Kidney glomerular epithelial cell (primary cell): ENCODE measurements around the gene SVEP1.
A peak's percentile ranks its signal among the peaks of the same experiment; 100 is the strongest.
"Not testable (repeated sequence)": the region's sequence is repeated elsewhere in the genome, so short reads cannot be mapped to it uniquely, and the experiment has no call there.

Experiments
- DNase-seq: peaks from one replicate; lab custom pipeline; 2025; lab: John Stamatoyannopoulos, UW

Gene SVEP1

DNA sequence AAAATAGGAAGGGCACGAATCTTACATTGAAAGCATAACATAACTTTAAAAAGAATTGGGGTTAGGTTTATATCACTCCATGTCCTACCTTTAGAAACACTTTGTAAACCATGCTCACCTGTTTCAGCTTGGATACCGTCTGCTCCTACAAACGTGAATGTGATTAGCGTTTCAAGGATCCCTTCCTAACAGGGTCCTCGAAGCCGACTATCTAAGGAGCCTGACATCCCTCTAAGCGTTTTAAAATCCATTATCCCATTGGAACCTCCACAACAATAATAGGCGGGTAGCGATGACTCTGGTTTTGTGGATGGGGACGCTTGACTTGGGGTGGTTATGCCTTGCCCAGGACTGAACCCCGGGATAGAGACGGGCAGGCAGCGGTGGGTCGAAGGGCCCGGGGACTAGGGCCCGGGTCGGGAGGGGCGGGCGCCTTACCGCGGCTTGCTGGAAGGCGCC is 937 bp downstream of the SVEP1 start:
- no peak for DNase-seq

DNA sequence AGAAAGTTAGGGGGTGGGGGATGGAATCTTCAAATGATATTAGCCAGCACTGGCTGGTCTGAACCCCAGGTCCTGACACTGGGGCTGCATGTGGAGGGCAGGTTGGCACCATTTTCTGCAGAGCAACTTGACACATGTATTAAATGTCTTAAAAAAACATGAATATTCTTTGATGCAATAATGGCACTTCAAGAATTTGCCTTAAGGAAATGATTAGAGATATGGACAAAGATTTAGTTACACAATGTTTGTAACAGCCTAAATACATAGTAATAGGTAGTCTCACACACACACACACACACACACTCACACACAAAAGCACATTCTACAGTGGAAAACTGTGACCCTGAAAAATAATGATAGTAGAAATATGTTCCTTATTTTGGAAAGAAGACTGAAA is 3.6 kb downstream of the SVEP1 start:
- no peak for DNase-seq

DNA sequence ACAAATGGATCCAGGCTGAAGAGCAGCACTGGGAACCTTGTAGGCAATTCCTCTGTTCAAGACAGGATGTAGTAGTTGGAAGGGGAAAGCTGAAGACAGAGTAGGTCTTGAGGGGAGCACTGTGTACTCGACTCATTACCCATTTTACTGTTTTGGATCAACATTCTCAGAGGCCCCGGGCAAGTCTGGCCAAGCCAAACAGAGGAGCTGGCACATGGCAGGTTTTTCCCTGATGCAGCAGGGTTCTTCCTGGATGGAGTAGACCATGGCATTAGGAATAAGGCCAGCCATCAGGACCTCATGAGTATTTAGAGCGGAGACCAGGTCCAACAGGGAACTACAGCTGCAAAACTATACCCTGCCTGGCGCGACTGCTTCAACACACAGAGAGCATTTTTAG is 4.4 kb downstream of the SVEP1 start:
- no peak for DNase-seq

DNA sequence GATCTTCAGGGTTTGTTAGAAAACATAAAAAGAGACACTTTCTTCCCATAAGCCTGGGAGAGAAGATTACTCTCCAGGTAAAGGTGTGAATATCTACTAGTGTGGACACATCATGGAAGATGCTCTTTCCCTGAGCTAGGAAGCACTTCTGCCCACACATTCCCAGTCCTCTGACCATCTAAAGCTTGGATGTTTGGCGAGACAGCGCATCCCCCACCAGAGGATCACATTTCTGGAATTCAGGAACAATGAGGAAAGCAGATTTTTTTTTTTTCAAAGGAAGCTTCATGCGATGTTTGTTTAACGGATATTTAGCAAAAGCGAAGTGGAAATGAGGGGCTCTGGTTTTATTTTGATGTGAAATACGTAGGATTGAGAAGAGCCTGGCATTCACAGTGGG is 6.2 kb downstream of the SVEP1 start:
- DNase-seq, result no peak

DNA sequence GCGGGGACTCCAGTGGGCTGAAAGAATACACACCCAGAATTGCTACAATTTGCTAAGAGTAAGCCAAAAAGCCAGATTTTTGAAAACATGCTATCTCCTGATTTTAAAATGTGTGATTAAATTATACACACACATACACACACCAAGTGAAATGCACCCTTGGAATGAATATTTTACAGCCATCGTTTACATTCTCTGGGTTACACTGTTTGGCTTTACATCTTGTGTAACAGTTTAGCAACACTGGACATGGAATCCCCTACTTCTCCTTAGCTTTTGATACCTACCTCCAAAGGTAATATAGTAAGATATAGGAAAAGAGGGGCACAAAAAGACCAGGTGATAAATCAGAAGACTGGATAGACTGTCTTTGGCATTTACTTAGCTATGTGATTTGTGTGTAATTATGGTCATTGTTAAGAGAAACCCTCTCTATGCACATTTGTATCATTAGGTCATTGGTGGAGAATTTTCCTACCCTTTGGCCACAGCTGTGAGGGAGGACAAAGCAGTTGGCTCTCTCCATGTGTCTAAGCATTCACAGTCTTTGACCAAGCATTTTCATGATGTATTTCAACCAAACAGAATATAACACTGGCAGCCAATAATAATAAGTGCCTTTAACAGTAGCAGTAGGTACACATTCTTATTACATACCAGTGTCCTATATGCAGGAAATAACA is 7.6 kb downstream of the SVEP1 start:
- no peak for DNase-seq

DNA sequence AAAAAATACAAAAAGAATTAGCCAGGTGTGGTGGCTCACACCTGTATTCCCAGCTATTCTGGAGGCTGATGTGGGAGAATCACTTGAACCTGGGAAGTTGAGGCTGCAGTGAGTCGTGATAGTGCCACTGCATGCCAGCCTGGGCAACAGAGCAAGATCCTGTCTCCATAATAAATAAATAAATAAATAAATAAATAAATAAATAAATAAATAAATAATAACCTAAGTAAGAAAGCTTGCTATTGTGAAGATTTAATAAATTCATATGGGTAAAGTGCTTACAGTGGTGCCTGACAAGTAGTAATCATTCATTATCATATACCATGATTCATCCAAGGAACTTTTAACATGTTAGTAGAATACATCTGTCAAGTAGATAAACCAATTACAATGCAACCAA is 13.4 kb downstream of the SVEP1 start:
- DNase-seq, result no peak

DNA sequence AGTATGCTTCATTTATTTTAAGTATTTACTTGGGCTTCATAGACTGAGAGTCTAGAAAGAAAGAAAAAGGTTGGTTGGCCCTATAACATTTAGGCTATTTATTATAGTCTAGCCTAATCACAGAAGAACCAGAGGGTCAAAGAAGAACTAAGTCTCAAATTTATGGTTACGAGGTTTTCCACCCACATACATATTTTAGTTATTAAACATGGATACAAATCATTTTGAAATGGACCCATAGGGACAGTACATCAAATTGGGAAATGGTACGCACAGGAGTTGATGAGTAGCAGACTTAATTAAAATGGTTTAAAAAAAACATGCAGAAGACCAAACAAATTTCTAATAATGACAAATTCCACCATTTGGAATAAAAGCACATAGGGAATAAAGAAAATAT is 17.7 kb downstream of the SVEP1 start:
- no peak for DNase-seq

DNA sequence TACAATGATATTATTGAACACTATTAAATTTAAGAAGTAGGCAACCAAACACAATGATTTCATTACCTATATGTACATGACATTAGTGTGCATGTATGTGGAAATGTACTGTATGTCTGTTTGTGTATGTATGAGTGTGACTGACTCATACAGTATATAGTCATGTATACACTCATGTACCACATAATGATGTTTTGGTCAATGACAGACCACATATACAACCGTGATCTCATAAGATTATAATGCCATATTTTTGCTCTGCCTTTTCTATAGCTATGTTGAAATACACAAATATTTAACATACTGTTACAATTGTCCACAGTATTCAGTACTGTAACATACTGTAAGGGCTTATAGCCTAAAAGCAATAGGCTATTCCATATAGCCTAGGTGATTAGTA is 19.7 kb downstream of the SVEP1 start:
- DNase-seq, result no peak

DNA sequence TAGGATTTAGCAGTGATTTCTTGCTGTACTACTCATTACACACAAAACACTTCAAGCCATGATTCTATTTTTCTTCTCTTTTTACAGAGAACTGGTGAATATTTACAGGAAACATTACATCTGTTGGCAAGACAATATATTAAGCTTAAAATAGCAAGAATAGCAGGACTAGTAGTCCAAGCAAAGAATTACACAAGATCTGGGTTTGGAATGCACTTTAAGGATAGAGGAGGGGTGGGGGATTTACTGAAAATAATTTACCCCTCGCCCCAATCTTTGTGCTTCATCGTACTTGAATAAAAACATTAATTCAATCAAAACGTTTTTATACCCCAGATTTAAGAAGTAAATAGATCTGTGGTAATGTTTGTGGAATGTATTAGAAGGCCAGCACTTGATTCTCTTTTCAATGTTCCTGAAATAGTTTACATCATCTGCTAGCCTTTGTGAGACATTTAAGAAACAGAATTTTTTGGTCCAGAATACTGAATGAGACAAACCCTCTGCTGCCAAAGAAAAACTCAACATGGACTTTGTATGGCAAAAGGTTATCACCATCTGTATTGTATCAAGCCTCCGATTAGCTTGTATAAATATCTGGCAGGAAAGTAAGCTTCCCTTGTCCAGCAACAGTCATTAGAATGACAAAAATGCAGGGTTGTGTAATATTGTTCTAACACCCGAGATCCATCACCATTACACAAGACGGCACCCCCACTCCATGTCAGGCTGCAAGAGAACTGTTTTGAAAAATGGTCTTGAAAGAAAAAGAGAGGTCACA is 23.8 kb downstream of the SVEP1 start:
- peak; percentile 20 for DNase-seq

DNA sequence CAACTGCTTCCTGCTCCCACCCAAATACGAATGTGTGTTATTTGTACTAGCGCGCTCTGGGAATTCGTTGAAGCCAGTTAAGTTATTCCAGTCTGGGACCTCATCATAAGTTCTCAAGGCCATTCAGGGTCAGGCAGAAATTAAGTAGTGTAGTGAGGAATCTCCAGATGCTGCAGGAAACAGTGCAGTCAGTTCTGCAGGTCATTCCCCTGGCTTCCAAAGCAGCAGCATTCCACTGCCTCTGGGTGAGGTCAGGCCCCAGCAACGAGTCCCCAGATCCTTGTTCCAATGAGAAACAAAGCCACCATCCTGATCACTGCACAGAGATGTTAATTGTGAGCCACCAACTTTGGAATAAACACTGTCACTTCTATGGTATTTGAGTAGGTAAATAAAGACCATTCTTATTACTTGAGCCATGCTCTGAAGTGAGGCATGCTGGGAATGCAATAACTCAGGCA is 33.1 kb downstream of the SVEP1 start:
- no peak for DNase-seq

DNA sequence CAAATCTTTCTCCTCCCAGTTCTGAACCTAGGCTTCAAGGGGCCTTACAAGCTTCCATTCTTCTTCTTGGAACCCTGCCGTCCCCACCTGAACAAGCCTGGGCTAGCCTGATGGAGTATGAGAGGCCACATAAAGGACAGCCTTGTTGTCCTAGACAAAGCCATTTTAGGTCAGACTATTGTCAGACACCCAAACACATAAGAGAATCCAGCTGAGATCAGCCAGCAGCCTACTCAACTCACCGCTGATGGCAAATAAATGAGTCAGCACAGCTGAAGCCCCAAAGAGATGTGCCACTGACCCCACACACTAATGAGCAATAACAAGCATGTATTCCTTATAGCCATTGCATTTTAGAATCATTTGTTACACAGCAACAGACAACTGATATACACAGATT is 33.8 kb downstream of the SVEP1 start:
- DNase-seq, result no peak

DNA sequence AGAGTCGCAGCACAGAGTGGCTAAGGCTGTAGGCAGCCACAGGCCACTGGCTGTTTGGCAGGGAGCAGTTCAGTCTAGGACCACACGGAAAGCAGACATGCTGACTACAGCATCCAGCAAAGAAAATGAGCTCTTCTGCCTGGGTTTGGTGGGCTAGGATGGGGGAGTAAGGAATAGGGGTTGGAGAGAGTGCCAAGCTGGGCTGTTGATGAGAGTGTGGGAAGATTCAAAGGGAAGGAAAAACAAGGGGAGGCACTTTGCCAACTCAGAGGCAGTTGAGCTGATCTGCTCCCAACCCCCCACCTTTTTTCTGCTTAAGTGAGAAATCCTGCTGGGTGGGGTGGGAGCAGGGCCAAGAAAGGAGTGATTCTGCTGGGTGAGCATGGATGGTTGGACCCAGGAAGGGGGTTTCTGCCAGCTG is 35.9 kb downstream of the SVEP1 start:
- DNase-seq, result peak; percentile 45

DNA sequence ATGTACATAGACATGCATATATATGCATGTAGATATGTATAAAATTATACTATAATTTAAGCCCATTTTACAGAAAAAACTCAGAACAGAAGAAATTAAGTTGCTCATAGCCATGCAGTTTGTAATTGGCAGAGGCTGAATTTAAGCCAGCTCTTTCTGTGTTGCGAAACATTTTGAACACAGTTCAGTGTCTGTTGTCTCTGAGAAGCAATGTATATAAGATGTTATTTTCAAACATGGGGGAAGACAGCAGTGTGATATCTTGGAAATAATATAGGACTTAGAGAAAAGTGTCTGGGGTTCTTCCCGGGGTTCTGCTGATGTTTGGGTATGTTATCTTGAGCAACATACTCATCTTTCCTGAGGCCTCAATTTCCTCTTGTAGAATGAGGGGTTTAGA is 37.6 kb downstream of the SVEP1 start:
- DNase-seq, result no peak

DNA sequence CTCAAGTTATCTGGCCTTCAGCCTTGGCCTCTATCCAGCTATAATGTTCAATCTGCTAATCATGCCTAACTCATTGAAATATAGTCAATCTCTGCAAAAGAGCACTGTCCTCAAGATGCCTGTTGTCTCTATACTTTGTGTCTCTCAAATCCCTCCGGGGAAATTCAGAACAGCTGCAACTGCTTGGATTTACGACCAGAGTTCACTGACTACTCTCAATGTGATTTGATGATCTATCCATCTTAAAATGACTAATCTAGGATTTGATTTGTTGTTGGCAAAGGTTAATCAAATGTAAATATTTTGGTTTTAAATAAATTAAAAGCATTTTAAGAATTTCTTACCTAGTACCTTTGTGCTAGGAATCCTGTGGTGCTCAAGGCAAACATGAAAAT is 40.9 kb downstream of the SVEP1 start:
- no peak for DNase-seq

DNA sequence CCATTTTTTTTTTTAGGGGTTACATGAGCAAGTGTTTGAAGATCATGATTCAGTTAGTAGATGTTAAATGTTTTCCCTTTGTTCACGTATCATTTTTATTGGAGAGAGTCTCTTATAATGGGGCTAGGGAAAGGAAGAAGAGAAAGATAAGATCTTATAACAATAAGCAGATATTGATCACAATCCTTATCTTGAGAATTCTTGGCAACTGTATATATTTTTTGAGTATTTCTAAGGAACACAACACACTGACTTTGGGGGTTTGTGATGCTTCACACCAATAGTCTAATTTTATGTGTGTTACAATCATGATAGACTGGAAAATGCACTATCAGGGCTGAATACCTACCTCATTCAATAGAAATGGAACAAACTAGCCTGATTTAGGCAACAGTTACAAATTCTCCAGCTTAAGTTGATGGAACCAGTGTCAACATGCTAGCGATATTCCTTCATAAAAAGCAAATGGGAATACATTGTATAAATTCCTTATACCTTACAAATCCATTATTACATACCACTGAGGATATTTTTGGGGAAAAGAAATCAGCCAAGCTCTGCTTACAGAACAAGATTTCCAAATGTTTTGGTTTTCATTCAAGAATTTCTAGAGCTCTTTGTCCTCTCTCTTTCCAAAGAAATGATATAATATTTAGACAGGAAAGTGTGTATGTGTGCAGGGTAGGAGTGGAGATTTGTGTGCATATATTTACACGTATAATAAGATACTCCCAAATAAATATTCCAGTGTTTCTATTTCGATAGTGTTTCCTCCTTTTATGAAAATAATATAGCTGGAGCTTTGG is 41.5 kb downstream of the SVEP1 start:
- DNase-seq, result no peak

DNA sequence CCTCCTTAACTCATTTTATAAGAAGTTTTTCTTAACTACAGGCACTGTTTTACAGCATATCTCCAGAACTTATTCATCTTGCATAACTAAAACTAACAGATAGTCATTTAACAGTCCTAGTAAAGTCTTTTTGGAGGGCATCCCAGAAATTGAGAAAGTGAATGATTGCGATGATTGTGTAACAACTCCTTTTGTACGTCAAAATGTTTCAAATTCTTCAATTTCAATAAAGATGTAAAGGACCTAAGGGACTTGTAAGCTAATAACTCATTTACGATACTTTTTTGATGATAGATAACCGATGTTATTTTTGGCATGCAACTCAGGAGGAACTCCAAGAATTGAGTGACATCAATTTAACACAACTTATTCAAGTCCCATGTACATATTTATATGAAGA is 42.7 kb downstream of the SVEP1 start:
- no peak for DNase-seq

DNA sequence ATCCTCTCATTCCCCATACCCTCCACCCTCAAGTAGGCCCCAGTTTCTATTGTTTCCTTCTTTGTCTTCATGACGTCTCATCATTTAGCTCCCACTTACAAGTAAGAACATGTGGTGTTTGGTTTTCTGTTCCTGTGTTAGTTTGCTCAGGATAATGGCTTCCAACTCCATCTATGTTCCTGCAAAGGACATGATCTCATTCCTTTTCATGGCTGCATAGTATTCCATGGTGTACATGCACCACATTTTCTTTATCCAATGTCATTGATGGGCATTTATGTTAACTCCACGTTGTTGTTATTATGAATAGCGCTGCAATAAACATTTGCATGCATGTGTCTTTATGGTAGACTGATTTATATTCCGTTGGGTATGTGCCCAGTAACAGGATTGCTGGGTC is 45.4 kb downstream of the SVEP1 start:
- not testable (repeated sequence) for DNase-seq

DNA sequence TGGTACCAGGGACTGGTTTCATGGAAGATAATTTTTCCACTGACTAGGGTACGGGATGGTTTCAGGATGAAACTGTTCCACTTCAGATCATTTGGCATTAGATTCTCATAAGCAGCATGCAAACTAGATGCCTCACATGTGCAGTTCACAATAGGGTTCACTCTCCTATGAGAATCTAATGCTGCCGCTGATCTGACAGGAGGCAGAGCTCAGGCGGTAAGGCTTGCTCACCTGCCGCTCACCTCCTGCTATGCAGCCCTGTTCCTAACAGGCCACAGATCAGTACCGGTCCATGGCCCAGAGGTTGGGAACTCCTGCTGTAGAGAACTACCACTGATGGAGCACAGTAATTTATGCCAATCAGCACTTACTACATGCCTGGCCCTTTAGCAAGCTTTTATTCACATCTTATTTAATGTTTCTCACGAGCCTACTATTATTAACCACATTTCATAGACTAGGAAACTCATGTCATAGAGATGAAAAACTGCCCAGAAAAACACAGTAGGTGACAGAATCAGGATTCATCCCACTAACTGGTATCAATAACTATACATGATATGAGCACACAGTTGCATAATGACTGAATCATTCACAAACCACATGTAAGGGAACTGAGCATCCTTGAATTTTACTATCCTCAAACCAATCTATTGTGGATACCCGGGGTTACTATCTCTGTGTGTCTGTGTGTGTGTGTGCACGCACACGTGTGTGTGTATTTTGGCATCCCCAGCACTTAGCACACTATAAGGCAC is 46.5 kb downstream of the SVEP1 start:
- DNase-seq, result no peak

DNA sequence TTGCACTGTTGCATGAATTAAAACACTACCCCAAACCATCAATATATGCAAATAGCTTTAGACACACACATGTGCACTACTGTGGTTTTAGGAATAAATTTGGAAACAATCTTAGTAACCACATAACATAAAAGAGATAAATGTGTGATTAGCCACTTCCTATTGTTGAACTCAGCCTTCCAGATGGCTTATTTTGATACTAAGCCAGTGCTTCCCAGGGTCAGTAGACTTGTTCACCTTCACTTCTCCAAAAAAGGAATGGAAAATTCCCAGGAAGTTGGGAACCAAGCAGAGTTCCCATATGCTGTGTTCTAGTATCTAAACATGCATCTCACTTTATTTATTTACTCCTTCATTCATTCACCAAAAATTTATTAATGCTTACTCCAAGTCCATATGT is 47.8 kb downstream of the SVEP1 start:
- DNase-seq, result no peak

DNA sequence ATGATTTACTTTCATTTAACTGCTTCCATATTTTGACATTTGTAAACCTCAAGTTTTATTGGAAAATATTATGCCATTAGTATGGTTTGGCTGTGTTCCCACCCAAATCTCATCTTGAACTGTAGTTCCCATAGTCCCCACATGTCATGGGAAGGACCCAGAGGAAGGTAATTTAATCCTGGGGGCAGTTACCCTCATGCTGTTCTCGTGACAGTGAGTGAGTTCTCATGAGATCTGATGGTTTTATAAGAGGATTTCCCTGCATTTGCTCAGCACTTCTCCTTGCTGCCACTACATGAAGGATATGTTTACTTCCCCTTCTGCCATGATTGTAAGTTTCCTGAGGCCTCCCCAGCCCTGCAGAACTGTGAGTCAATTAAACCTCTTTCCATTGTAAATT is 48.3 kb downstream of the SVEP1 start:
- not testable (repeated sequence) for DNase-seq

DNA sequence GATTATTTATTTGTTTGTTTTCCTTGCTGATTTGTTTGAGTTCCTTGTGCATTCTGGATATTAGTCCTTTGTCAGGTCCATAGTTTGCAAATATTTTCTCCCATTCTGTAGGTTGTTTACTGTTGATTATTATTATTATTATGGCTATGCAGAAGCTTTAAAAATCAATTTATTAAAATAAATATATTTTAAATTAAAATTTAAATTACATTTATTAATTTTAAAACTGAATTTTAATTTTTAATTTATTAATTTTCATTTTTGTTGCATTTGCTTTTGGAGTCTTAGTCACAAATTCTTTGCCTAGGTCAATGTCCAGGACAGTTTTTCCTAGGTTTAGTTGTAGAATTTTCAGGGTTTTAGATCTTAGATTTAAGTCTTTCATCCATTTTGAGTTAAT is 50.9 kb downstream of the SVEP1 start:
- DNase-seq, result no peak

DNA sequence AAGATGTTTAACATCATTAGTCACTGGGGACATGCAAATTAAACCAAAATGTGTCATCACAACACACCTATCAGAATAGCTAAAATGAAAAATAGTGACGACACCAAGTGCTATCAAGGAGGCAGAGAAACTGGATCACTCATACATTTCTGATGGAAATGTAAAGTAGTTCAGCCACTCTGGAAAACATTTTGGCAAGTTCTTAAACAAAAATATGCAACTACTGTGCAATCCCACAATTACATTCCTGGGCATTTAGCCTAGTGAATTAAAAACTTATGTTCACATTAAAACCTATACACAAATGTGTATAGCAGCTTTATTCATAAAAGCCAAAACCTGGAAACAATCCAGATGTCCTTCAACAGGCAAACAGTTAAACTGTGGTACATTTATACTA is 53.1 kb downstream of the SVEP1 start:
- DNase-seq, result no peak
